Mesothelial cell of epicardium (in vitro differentiated cells): Measurements from ENCODE around the gene MPHOSPH6. TPM values are rescaled to one million over a fixed set of nuclear protein-coding genes. Genes with fewer than 3 reads are reported as not detected.
"Not testable (repeated sequence)": the region's sequence is repeated elsewhere in the genome, so short reads cannot be mapped to it uniquely, and the experiment has no call there.

Experiments
- DNase-seq, 2 experiments: peaks; one replicate each; pipeline ENCODE4 v3.0.0; 2021; ENCODE audit warnings: low spot score in 2 of 2; ENCODE audit not compliant: unreplicated experiment in 2 of 2
- H3K27ac Mint-ChIP-seq: 2 replicates; pipeline ENCODE4 v1.8.0; 2021; ENCODE audit warnings: mixed read lengths
- H3K27me3 Mint-ChIP-seq: 2 replicates; pipeline ENCODE4 v1.8.0; 2021; ENCODE audit warnings: low read depth, mixed read lengths
- H3K36me3 Mint-ChIP-seq: 2 replicates; pipeline ENCODE4 v1.8.0; 2021; ENCODE audit warnings: mixed read lengths
- H3K4me1 Mint-ChIP-seq: 2 replicates; pipeline ENCODE4 v1.8.0; 2021; ENCODE audit warnings: mixed read lengths
- H3K4me3 Mint-ChIP-seq: 2 replicates; pipeline ENCODE4 v1.8.0; 2021; ENCODE audit warnings: mild to moderate bottlenecking, moderate library complexity, mixed read lengths
- H3K9me3 Mint-ChIP-seq: 2 replicates; pipeline ENCODE4 v1.8.0; 2021; ENCODE audit warnings: mixed read lengths
- total RNA-seq: library from RNA; stranded (reverse); gene quantifications from 3 replicates; pipeline ENCODE4 v1.2.1, GENCODE V29; 2021
- TF ChIP-seq, protein P1 (sequence below): fragments of 200-600 bp; sonication (generic); IDR thresholded peaks from one replicate; pipeline ENCODE4 v1.5.0; 2021; ENCODE audit warnings: antibody characterized with exemption; ENCODE audit not compliant: unreplicated experiment

Gene MPHOSPH6
- total RNA-seq, 1 donor from 2014 or later, result 34.8 TPM

DNA sequence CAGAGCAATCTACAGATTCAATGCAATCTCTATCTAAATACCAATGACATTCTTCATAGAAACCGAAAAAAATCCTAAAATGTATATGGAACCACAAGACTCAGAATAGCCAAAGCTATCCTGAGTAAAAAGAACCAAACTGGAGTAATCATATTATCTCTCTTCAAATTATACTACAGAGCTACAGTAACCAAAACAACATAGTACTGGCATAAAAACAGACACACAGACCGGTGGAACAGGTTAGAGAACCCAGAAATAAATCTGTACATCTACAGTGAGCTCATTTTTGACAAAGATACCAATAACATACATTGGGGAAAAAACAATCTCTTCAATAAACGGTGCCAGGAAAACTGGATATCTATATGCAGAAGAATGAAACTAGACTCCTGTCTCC is 45.4 kb downstream of the MPHOSPH6 start:
- no peaks in the 10 kb centered on the region for H3K27me3 Mint-ChIP-seq
- H3K36me3 Mint-ChIP-seq, result no peaks in the 10 kb centered on the region
- H3K27ac Mint-ChIP-seq, result no peak overlapping the region

DNA sequence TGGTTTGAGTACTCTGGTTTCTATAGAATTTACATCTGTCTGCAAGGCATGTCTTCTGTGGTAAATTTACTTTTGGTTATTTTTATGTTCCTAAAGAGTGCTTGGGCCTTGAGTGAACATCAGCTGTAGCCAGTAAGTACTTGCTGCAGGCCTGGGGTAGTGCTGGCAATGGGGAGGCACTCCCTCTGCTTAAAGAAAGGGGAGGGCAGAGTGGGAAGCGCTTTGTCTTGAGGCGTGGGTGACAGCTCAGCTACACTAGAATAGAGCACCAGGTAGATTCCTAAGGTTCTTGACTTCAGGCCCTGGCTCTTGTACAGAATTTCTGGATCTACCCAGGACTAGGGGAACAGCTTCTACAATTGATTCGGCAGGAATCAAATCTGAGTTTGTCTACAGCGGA is 50.6 kb downstream of the MPHOSPH6 start:
- H3K4me1 Mint-ChIP-seq, result no peaks in the 10 kb centered on the region
- H3K4me3 Mint-ChIP-seq, result no peak overlapping the region
- DNase-seq, result no peak
- no peaks in the 10 kb centered on the region for H3K27me3 Mint-ChIP-seq
- TF ChIP-seq, protein P1, sequence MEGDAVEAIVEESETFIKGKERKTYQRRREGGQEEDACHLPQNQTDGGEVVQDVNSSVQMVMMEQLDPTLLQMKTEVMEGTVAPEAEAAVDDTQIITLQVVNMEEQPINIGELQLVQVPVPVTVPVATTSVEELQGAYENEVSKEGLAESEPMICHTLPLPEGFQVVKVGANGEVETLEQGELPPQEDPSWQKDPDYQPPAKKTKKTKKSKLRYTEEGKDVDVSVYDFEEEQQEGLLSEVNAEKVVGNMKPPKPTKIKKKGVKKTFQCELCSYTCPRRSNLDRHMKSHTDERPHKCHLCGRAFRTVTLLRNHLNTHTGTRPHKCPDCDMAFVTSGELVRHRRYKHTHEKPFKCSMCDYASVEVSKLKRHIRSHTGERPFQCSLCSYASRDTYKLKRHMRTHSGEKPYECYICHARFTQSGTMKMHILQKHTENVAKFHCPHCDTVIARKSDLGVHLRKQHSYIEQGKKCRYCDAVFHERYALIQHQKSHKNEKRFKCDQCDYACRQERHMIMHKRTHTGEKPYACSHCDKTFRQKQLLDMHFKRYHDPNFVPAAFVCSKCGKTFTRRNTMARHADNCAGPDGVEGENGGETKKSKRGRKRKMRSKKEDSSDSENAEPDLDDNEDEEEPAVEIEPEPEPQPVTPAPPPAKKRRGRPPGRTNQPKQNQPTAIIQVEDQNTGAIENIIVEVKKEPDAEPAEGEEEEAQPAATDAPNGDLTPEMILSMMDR, result no peak
- H3K36me3 Mint-ChIP-seq, result no peaks in the 10 kb centered on the region
- H3K27ac Mint-ChIP-seq, result no peak overlapping the region
- peaks cover 9% of the 10 kb centered on the region for H3K9me3 Mint-ChIP-seq

More for the DNA sequence above, 45.4 kb downstream of the MPHOSPH6 start:
- peaks cover 30% of the 10 kb centered on the region for H3K9me3 Mint-ChIP-seq
- DNase-seq, result no peak
- no peak overlapping the region for H3K4me3 Mint-ChIP-seq
- TF ChIP-seq, protein P1, result no peak
- H3K4me1 Mint-ChIP-seq, result no peaks in the 10 kb centered on the region

DNA sequence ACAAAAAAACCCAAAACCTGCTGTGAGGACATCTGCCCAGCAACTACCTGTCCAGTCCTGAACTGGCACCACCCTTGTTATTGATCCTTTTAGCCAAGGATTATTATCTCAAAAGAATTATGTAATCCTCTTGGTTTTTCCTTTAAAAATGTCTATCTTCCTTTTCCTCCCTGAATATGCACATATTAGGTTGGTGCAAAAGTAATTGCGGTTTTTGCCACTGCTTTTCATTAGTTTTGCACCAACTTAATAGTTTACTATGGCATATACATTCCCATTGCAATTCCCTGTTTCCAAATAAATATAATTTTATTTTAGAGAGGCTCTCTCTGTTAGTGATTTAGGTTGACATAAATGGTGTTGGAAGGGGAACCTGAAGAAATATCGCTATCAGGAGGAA is 51.3 kb downstream of the MPHOSPH6 start:
- peaks cover 6% of the 10 kb centered on the region for H3K9me3 Mint-ChIP-seq
- no peaks in the 10 kb centered on the region for H3K36me3 Mint-ChIP-seq
- H3K4me3 Mint-ChIP-seq, result no peak overlapping the region
- no peak for DNase-seq
- no peaks in the 10 kb centered on the region for H3K27me3 Mint-ChIP-seq
- H3K4me1 Mint-ChIP-seq, result no peaks in the 10 kb centered on the region
- no peak overlapping the region for H3K27ac Mint-ChIP-seq
- TF ChIP-seq, protein P1, result no peak

DNA sequence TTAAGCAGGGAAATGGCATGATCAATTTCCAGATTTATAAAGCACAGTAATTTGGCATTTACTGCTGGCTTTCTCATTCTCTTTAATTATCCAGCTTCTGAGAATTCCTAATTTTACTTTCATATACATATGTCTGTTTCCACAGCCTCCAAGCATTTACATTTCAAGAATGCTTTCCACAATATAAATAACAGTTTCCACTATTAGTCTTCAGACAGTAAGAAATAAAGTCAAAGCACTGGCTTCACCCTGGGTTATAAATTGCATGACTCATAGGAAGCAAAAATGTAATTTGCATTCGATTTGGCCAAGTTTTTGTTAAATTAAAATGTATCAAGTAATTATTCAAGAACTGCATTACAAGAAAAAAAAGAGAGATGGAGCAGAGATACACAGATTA is 53.5 kb downstream of the MPHOSPH6 start:
- Mint-ChIP-seq H3K27me3 (no peaks in the 10 kb centered on the region), H3K9me3 (no peaks in the 10 kb centered on the region), H3K4me1 (no peaks in the 10 kb centered on the region), H3K27ac (no peak overlapping the region), H3K4me3 (no peak overlapping the region), H3K36me3 (no peaks in the 10 kb centered on the region)
- DNase-seq, result no peak
- TF ChIP-seq, protein P1, result no peak

DNA sequence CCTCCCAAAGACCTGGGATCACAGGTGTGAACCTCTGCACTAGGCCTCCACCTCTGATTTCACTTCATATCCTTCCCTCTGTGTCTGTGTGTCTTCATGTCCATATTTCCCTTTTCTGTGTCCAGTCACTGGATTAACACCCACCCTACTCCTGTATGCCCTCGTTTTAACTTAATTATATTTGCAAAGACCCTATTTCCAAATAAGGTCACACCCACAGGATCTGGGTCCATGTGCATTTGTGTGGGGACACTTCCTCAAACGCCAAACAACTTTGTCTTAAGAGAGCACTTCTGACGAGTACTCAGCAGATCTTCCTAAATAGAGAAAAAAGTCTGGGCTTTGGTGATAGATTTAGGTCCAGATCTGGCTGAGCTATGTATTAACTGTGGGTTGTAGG is 56.3 kb downstream of the MPHOSPH6 start:
- Mint-ChIP-seq H3K27ac (no peak overlapping the region), H3K4me3 (no peak overlapping the region), H3K36me3 (no peaks in the 10 kb centered on the region), H3K4me1 (no peaks in the 10 kb centered on the region), H3K9me3 (no peaks in the 10 kb centered on the region), H3K27me3 (no peaks in the 10 kb centered on the region)
- TF ChIP-seq, protein P1, result no peak
- no peak for DNase-seq

DNA sequence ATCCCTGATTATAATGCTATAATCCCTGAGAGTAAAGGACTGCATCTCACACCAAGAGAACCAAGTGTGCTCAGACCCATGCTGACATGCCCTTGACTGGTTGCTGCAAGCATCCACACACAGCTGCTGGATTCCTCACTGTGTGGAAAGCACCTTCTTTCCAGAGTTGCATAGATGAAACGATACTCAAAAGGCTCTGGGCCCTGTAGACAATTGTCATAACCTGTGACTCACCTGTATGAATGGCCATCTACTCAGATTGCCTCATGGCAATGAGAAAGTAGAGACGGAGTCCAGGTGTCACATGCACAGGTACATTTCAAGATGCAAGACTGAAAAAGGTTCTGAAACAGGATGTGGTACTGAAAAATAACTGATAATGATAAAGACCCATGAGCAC is 58.1 kb downstream of the MPHOSPH6 start:
- no peak overlapping the region for H3K4me3 Mint-ChIP-seq
- TF ChIP-seq, protein P1, result no peak
- H3K36me3 Mint-ChIP-seq, result no peaks in the 10 kb centered on the region
- no peaks in the 10 kb centered on the region for H3K27me3 Mint-ChIP-seq
- no peaks in the 10 kb centered on the region for H3K4me1 Mint-ChIP-seq
- H3K9me3 Mint-ChIP-seq, result no peaks in the 10 kb centered on the region
- H3K27ac Mint-ChIP-seq, result no peak overlapping the region
- no peak for DNase-seq

DNA sequence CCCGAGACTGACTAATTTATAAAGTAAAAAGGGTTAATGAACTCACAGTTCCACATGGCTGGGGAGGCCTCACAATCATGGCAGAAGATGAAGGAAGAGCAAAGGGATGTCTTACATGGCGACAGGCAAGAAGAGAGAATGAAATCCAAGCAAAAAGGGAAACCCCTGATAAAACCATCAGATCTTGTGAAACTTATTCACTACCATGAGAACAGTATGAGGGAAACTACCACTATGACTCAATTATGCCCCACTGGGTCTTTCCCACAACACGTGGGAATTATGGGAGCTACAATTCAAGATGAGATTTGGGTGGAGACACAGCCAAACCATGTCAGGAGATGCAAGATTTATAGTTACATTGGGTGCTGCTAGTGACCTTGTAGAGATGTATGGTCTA is 60.8 kb downstream of the MPHOSPH6 start:
- not testable (repeated sequence) for H3K27ac Mint-ChIP-seq, DNase-seq, H3K4me3 Mint-ChIP-seq, H3K4me1 Mint-ChIP-seq, H3K27me3 Mint-ChIP-seq, H3K36me3 Mint-ChIP-seq, H3K9me3 Mint-ChIP-seq
